HepG2 (cell line): ENCODE measurements around the gene PEPD. TPM values are rescaled to one million over a fixed set of nuclear protein-coding genes. Genes with fewer than 3 reads are reported as not detected.

Experiments
- ATAC-seq: fragments of 200-7000 bp; cut with Tn5 transposase; 3 replicates; pipeline ENCODE4 v1.9.1; 2020; ENCODE audit warnings: mild to moderate bottlenecking, moderate library complexity
- BruUV-seq: library from RNA; stranded (reverse); fragments of 400-500 nt; replicated peaks from 2 replicates; lab custom pipeline; 2021; lab: Mats Ljungman, UMichigan
- CTCF ChIA-PET: fragments of 300-600 bp; formaldehyde crosslinking; extraction: SDS; loops from one replicate; lab custom pipeline; 2021; ENCODE audit warnings: low total read pairs, inconsistent platforms, low intra/inter-chr PET ratio; lab: Yijun Ruan, JAX
- POLR2A ChIA-PET: fragments of 350-600 bp; sonication (Branson Sonifier 250); formaldehyde crosslinking; loops from one replicate; lab custom pipeline; 2020; ENCODE audit warnings: antibody characterized with exemption, inconsistent platforms; lab: Yijun Ruan, JAX
- DNase-seq: peaks from one replicate; pipeline ENCODE4 v3.0.0-alpha.2; 2015; ENCODE audit warnings: low spot score
- FAIRE-seq: peaks from 3 replicates; lab custom pipeline; 2011; peaks lifted over from hg19 to GRCh38; lab: Jason Lieb, UNC
- H2AFZ ChIP-seq: one replicate; pipeline ENCODE4 v1.6.1; 2011; ENCODE audit warnings: low read length, inconsistent platforms
- H3K27ac ChIP-seq: fragments of 300-600 bp; 3 replicates; pipeline ENCODE4 v1.8.0; 2011; ENCODE audit warnings: mixed run types, mild to moderate bottlenecking, mixed read lengths, low read length, inconsistent platforms; ENCODE audit not compliant: insufficient read depth; ENCODE audit errors: extremely low read length
- H3K27me3 ChIP-seq, 2 experiments: fragments of 200-600 bp in 1 of 2; 2 replicates in 1 of 2; 3 replicates in 1 of 2; pipeline versions ENCODE4 v1.6.0 to v1.8.0; 2011; ENCODE audit warnings: low read length in 2 of 2, mild to moderate bottlenecking in 2 of 2, moderate library complexity in 2 of 2, inconsistent platforms in 1 of 2; ENCODE audit not compliant: insufficient read depth in 2 of 2, control insufficient read depth in 1 of 2
- H3K36me3 ChIP-seq, 2 experiments: fragments of 200-600 bp in 1 of 2; replicated peaks in 1 of 2; 2 replicates in 1 of 2; 3 replicates in 1 of 2; pipeline versions ENCODE4 v1.5.1 to v1.8.0; 2011; ENCODE audit warnings: low read length in 2 of 2, inconsistent platforms in 1 of 2; ENCODE audit not compliant: insufficient read depth in 2 of 2, control insufficient read depth in 1 of 2
- H3K4me1 ChIP-seq: 2 replicates; pipeline ENCODE4 v1.5.1; 2012; ENCODE audit warnings: low read length, inconsistent platforms; ENCODE audit not compliant: insufficient read depth
- H3K4me2 ChIP-seq: 2 replicates; pipeline ENCODE4 v1.6.0; 2011; ENCODE audit warnings: low read depth, low read length, inconsistent platforms
- H3K4me3 ChIP-seq, 3 experiments: fragments of 200-600 bp in 1 of 3; sonication (generic), shearing (Covaris generic) in 1 of 3; replicated peaks in 1 of 3; 2 replicates each; pipeline ENCODE4 v1.5.1; 2011 to 2016; ENCODE audit warnings: low read length in 3 of 3, inconsistent platforms in 2 of 3, low read depth in 2 of 3, mild to moderate bottlenecking in 2 of 3, control low read depth in 1 of 3, mixed read lengths in 1 of 3; ENCODE audit not compliant: insufficient read depth in 1 of 3
- H3K79me2 ChIP-seq: one replicate; pipeline ENCODE4 v1.6.1; 2011; ENCODE audit warnings: low read length, inconsistent platforms; ENCODE audit not compliant: insufficient read depth
- H3K9ac ChIP-seq: 2 replicates; pipeline ENCODE4 v1.6.0; 2011; ENCODE audit warnings: mild to moderate bottlenecking, low read depth, low read length, inconsistent platforms; ENCODE audit not compliant: insufficient read depth
- H3K9me3 ChIP-seq: 2 replicates; pipeline ENCODE4 v1.5.1; 2012; ENCODE audit warnings: mild to moderate bottlenecking, low read length
- H4K20me1 ChIP-seq: 2 replicates; pipeline ENCODE4 v1.6.0; 2011; ENCODE audit warnings: inconsistent platforms, mild to moderate bottlenecking, low read length, moderate library complexity; ENCODE audit not compliant: insufficient read depth
- ELF3 ChIP-seq: IDR thresholded peaks from 2 replicates; pipeline ENCODE4 v1.6.1; 2016; ENCODE audit warnings: missing genetic modification reagents, missing compliant biosample characterization
- HOXA3 ChIP-seq: sonication (generic); formaldehyde crosslinking; IDR thresholded peaks from 2 replicates; pipeline ENCODE4 v1.5.0; 2020; ENCODE audit warnings: missing genetic modification reagents
- JUND ChIP-seq: sonication (generic); formaldehyde crosslinking; IDR thresholded peaks from 2 replicates; pipeline ENCODE4 v1.8.0; 2022; ENCODE audit warnings: mild to moderate bottlenecking, missing genetic modification reagents
- RBAK ChIP-seq: sonication (generic); formaldehyde crosslinking; IDR thresholded peaks from 2 replicates; pipeline ENCODE4 v1.5.1; 2020; ENCODE audit warnings: mild to moderate bottlenecking, missing genetic modification reagents
- SP4 ChIP-seq: sonication (generic); formaldehyde crosslinking; IDR thresholded peaks from 2 replicates; pipeline ENCODE4 v1.8.1; 2023; ENCODE audit warnings: mild to moderate bottlenecking, missing genetic modification reagents
- XRCC5 ChIP-seq: fragments of 200-400 bp; formaldehyde crosslinking; optimal IDR thresholded peaks from 2 replicates; pipeline ENCODE3; 2017; ENCODE audit warnings: mild to moderate bottlenecking, low read length
- ZBTB38 ChIP-seq: sonication (generic); formaldehyde crosslinking; IDR thresholded peaks from 2 replicates; pipeline ENCODE4 v1.5.1; 2020; ENCODE audit warnings: mild to moderate bottlenecking, missing genetic modification reagents
- WGBS: methylation state at CpG from one replicate; pipeline ENCODE4 v1.1.6; 2017; ENCODE audit warnings: low lambda C conversion rate; 5-methylcytosine and 5-hydroxymethylcytosine counted together
- in situ Hi-C: cut with HindIII; loops from 2 replicates; pipeline ENCODE4 v1.10.0; 2017; ENCODE audit warnings: low pct_unique_long_range_greater_than_20kb; ENCODE audit not compliant: extremely low pct_ligation_motif_present
- intact Hi-C: fragments of 100-400 bp; cut with micrococcal nuclease; formaldehyde crosslinking; loops from one replicate; pipeline ENCODE4 v1.10.0; 2022; ENCODE audit not compliant: unreplicated experiment
- polyA plus RNA-seq, 8 experiments: library from polyadenylated mRNA; depleted of rRNA in 3 of 8; stranded (reverse) in 7 of 8; unstranded in 1 of 8; fragments of >200 nt; fragmentation: Illumina TruSeq in 4 of 8; extraction: Trizol in 4 of 8; gene quantifications; 2 replicates each; pipeline versions ENCODE4 v1.2.1 to v1.2.3, GENCODE V29; 2011 to 2016; ENCODE audit warnings: low read depth in 4 of 8, missing spikeins in 1 of 8, mixed read lengths in 1 of 8; ENCODE audit not compliant: insufficient read depth in 1 of 8
- total RNA-seq, 5 experiments: library from RNA; depleted of rRNA; stranded (reverse); fragments of >200 nt; fragmentation: Illumina TruSeq; extraction: Trizol; gene quantifications; 2 replicates each; pipeline ENCODE4 v1.2.3, GENCODE V29; 2016; ENCODE audit warnings: low read depth in 1 of 5
- TF ChIP-seq, protein P1 (sequence below): sonication (generic); formaldehyde crosslinking; IDR thresholded peaks from 2 replicates; pipeline ENCODE4 v1.4.0; 2020; ENCODE audit warnings: mild to moderate bottlenecking, missing genetic modification reagents
- TF ChIP-seq, protein P2 (sequence below): sonication (generic); formaldehyde crosslinking; IDR thresholded peaks from 2 replicates; pipeline ENCODE4 v1.5.0; 2020; ENCODE audit warnings: mild to moderate bottlenecking, missing genetic modification reagents
- TF ChIP-seq, protein P3 (sequence below): sonication (generic); formaldehyde crosslinking; IDR thresholded peaks from 2 replicates; pipeline ENCODE4 v1.9.0; 2021; ENCODE audit warnings: missing genetic modification reagents, borderline replicate concordance

The PEPD gene
- total and polyA plus RNA-seq, 2 of the 13 experiments (the other 11 are each of a cell fraction or from before 2014, with no cell fraction given) = 60.7 to 75.1 TPM

DNA sequence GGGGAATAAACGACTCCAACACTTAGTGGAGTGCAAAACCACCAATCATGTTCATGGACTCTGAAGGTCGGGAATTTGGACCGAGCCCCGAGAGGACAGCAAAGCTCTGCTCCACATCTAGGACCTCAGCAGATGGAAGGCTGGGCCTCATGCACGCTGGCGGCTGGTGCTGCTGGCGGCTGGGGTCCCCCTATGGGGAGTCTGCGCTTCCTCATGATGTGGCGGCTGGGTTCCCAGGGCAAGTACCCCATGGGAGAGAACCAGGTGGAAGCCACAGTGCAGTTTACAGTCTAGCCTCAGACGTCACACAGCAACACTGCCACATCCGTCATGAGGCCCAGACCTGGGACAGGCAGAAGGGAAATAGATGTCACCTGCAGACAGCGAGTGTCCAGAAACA lies 13.2 kb downstream of the PEPD start:
- Histone ChIP-seq H3K4me2 (no peak overlapping the region), H3K27ac (no peak overlapping the region), H3K27me3 (no peaks in the 10 kb centered on the region), H3K9me3 (no peaks in the 10 kb centered on the region), H3K79me2 (peaks cover 5% of the 10 kb centered on the region), H3K9ac (no peak overlapping the region), H2AFZ (no peak overlapping the region), H3K4me3 (no peak overlapping the region), H3K36me3 (peaks cover 11 to 20% of the 10 kb centered on the region in 2 experiments; a peak in 4 of 5 replicates), H4K20me1 (no peaks in the 10 kb centered on the region), H3K4me1 (no peaks in the 10 kb centered on the region)
- DNase-seq (no peak), FAIRE-seq (no peak), ATAC-seq (no peak)
- ChIA-PET CTCF (no interaction called here), POLR2A (interaction anchor here (1.1 to 1.5 kb wide), 2 partner anchors 12 to 13 kb away, joined by 3 read pairs; partner anchors contain the start of gene PEPD)
- intact Hi-C loops = no loop called here
- BruUV-seq = no TSS peak
- WGBS = 95% methylated on average over 8 of the region's 12 CpGs
- in situ Hi-C loops = no loop called here
- TF ChIP-seq, protein P1, sequence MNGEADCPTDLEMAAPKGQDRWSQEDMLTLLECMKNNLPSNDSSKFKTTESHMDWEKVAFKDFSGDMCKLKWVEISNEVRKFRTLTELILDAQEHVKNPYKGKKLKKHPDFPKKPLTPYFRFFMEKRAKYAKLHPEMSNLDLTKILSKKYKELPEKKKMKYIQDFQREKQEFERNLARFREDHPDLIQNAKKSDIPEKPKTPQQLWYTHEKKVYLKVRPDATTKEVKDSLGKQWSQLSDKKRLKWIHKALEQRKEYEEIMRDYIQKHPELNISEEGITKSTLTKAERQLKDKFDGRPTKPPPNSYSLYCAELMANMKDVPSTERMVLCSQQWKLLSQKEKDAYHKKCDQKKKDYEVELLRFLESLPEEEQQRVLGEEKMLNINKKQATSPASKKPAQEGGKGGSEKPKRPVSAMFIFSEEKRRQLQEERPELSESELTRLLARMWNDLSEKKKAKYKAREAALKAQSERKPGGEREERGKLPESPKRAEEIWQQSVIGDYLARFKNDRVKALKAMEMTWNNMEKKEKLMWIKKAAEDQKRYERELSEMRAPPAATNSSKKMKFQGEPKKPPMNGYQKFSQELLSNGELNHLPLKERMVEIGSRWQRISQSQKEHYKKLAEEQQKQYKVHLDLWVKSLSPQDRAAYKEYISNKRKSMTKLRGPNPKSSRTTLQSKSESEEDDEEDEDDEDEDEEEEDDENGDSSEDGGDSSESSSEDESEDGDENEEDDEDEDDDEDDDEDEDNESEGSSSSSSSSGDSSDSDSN (CRISPR knock-in tag) = no peak
- TF ChIP-seq ELF3 (CRISPR knock-in tag) = no peak

GRCh38 chr19:33508009-33508408 lies 13.6 kb downstream of the PEPD start:
- in situ Hi-C loops = no loop called here
- intact Hi-C loops = no loop called here
- H4K20me1 ChIP-seq = no peaks in the 10 kb centered on the region
- POLR2A ChIA-PET = interaction anchor here (1.5 kb wide), 1 partner anchor 14 kb away, joined by 3 read pairs; the partner anchor contains the start of gene PEPD
- H3K27me3 ChIP-seq = no peaks in the 10 kb centered on the region
- no peaks in the 10 kb centered on the region for H3K4me1 ChIP-seq
- no peak overlapping the region for H3K27ac ChIP-seq
- FAIRE-seq = no peak
- no peak overlapping the region for H2AFZ ChIP-seq
- H3K4me2 ChIP-seq = no peak overlapping the region
- H3K36me3 ChIP-seq = peaks cover 11 to 20% of the 10 kb centered on the region in 2 experiments; a peak in 4 of 5 replicates
- BruUV-seq = no TSS peak
- 93% methylated on average over 6 of the region's 7 CpGs for WGBS
- no peak overlapping the region for H3K4me3 ChIP-seq
- DNase-seq = no peak
- H3K79me2 ChIP-seq = peaks cover 3% of the 10 kb centered on the region
- TF ChIP-seq HOXA3 (CRISPR knock-in tag) = no peak
- TF ChIP-seq, protein P2, sequence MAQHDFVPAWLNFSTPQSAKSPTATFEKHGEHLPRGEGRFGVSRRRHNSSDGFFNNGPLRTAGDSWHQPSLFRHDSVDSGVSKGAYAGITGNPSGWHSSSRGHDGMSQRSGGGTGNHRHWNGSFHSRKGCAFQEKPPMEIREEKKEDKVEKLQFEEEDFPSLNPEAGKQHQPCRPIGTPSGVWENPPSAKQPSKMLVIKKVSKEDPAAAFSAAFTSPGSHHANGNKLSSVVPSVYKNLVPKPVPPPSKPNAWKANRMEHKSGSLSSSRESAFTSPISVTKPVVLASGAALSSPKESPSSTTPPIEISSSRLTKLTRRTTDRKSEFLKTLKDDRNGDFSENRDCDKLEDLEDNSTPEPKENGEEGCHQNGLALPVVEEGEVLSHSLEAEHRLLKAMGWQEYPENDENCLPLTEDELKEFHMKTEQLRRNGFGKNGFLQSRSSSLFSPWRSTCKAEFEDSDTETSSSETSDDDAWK (CRISPR knock-in tag) = no peak
- no peak for TF ChIP-seq ZBTB38 (CRISPR knock-in tag)
- no peak for TF ChIP-seq RBAK (CRISPR knock-in tag)
- TF ChIP-seq JUND (CRISPR knock-in tag) = no peak
- TF ChIP-seq, protein P3, sequence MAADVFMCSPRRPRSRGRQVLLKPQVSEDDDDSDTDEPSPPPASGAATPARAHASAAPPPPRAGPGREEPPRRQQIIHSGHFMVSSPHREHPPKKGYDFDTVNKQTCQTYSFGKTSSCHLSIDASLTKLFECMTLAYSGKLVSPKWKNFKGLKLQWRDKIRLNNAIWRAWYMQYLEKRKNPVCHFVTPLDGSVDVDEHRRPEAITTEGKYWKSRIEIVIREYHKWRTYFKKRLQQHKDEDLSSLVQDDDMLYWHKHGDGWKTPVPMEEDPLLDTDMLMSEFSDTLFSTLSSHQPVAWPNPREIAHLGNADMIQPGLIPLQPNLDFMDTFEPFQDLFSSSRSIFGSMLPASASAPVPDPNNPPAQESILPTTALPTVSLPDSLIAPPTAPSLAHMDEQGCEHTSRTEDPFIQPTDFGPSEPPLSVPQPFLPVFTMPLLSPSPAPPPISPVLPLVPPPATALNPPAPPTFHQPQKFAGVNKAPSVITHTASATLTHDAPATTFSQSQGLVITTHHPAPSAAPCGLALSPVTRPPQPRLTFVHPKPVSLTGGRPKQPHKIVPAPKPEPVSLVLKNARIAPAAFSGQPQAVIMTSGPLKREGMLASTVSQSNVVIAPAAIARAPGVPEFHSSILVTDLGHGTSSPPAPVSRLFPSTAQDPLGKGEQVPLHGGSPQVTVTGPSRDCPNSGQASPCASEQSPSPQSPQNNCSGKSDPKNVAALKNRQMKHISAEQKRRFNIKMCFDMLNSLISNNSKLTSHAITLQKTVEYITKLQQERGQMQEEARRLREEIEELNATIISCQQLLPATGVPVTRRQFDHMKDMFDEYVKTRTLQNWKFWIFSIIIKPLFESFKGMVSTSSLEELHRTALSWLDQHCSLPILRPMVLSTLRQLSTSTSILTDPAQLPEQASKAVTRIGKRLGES (CRISPR knock-in tag) = no peak
- no peak for TF ChIP-seq SP4
- no peak for TF ChIP-seq XRCC5
- no peak for ATAC-seq
- no peak overlapping the region for H3K9ac ChIP-seq
- CTCF ChIA-PET = no interaction called here
- no peaks in the 10 kb centered on the region for H3K9me3 ChIP-seq
